GM18951 (cell line): ENCODE results near the gene GPBAR1.

Source experiments
- POLR2A ChIP-seq: IDR thresholded peaks from 4 replicates; pipeline ENCODE4 v1.6.1; 2011; ENCODE audit warnings: mild to moderate bottlenecking; ENCODE audit not compliant: insufficient read length, insufficient read depth; ENCODE audit errors: extremely low read depth
- in situ Hi-C: fragments of 300-500 bp; cut with MboI; formaldehyde crosslinking; loops from one replicate; pipeline ENCODE4 v1.12.0; 2022; ENCODE audit warnings: low sequenced_read_pairs, mixed read lengths, inconsistent platforms; ENCODE audit not compliant: unreplicated experiment

The GPBAR1 gene

DNA sequence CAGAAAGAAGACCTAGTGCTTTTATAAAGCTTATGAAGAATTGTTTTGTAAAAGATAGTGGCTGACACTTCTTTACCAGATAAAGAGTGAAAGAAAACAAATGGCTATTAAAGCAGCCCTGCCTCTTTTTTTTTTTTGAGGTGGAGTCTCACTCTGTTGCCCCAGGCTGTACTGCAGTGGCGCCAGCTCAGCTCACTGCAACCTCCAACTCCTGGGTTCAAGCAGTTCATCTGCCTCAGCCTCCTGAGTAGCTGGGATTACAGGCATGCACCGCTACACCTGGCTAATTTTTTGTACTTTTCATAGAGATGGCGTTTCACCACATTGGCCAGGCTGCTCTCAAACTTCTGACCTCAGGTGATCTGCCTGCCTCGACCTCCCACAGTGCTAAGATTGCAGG lies 31.0 kb upstream of the GPBAR1 start:
- no peak for TF ChIP-seq POLR2A
- in situ Hi-C loops: no loop called here

DNA sequence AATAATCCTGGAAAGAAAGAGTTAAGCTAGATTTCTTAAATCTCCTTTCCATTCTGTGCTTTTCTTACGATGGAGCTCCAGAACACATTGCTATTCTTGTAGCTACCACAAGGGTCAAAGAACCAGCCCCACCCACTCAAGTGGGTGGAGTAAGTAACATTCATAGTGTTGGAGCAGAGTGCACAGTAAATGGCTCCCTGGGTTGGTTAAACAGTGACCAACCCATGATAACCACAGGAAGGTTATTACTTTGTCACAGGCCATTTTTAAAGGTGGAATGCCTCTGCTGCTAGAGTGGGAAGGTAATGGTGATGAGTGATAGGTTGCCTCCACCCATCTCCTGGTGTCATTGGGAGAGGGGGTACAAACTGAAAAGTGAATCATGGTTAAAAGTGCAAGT lies 29.9 kb upstream of the GPBAR1 start:
- in situ Hi-C loops: no loop called here
- TF ChIP-seq POLR2A: no peak

DNA sequence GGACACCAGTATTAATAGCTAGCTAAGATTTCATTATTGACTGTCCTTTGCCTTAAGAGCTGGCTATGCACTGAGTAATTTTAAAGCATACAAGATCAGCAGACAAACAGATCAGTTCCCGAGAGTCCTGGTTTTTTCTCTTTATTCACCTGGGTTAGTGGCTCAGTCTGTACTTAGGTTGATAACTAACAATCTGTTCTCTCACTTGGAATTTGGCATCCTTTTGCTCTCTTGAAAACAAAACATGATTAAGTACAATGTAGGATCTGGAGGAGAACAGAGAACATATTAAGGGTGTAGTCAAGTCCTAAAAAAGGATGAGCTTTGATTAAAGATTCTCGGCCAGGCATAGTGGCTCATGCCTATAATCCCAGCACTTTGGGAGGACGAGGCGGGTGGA lies 27.3 kb upstream of the GPBAR1 start:
- no peak for TF ChIP-seq POLR2A
- in situ Hi-C loops: no loop called here

- no peak for TF ChIP-seq POLR2A
- in situ Hi-C loops: no loop called here
These were observed 26.3 kb upstream of the GPBAR1 start for GRCh38 chr2:218234521-218234920.

DNA sequence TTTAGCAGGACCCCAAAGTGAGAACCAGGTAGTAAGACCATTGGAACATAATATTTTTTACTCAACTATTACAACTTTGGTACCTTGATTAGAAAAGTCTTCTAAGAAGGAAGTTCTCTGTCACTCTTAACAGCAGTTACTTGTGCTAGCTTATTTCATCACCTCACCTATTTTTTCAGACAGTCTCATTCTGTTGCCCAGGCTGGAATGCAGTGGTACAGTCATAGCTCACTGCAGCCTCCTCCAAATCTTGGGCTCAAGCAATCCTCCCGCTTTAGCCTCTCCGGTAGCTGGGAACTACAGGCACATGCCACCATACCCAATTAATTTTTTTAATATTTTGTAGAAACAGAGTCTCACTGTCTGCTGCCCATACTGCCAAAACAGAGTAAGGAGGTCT lies 25.8 kb upstream of the GPBAR1 start:
- no peak for TF ChIP-seq POLR2A
- in situ Hi-C loops: no loop called here

DNA sequence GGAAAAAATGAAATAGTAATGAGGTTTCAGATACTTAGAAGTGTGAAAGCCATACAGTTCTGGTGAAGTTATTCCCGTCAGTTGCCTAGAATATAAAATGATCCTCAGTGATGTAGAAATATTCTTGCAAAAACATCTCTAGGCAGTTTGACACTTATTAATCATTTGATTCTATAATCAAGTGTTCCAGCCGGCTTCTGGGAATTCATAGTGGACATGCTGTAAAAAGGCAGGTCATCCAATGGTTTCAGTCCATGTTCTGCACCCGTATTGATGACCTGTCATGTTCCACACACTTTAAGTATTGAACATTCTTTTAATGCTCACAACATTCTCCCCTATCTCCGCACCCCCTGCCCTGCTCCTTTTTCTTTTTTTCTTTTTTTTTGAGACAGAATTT lies 24.0 kb upstream of the GPBAR1 start:
- TF ChIP-seq POLR2A: no peak
- in situ Hi-C loops: no loop called here

DNA sequence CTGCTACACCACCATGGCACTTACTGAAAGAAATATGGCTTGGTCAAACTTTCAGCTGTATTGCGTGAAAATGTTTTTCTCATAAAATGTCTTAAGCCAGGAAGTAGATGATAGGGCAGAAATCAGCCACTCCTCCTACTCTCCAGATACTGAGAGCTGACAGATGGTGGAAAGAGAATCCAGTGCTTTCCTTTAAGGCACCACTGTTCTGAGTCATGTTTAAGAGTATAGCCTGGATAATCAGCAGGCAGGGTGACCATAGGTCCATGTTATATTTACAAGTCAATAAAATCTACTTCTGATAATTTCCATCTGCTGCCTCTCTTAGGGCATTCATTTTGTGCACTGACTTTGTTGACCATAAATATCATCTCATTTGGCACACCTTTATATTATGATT lies 21.9 kb upstream of the GPBAR1 start:
- no peak for TF ChIP-seq POLR2A
- in situ Hi-C loops: no loop called here

- TF ChIP-seq POLR2A: no peak
- in situ Hi-C loops: no loop called here
These were observed 16.6 kb upstream of the GPBAR1 start for GRCh38 chr2:218244204-218244603.

DNA sequence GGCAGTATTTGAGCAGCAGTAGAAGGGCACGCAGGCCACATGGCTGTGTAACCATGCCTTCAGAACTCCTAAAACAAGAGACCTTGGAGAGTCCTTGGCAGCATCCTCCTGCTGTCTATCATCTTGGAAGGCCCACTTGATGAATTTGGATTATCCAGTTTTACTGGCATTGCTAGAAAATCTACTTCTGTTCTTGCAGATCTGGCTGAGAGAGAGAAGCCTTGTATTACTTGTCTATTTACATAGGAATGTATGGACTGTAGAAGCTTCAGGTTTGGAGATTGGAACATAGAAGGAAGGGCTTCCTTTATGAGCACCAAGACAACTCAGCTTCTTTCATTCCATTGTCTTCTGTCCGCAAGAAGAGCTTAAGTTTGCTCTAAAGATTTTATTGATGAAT lies 16.1 kb upstream of the GPBAR1 start:
- TF ChIP-seq POLR2A: no peak
- in situ Hi-C loops: no loop called here

DNA sequence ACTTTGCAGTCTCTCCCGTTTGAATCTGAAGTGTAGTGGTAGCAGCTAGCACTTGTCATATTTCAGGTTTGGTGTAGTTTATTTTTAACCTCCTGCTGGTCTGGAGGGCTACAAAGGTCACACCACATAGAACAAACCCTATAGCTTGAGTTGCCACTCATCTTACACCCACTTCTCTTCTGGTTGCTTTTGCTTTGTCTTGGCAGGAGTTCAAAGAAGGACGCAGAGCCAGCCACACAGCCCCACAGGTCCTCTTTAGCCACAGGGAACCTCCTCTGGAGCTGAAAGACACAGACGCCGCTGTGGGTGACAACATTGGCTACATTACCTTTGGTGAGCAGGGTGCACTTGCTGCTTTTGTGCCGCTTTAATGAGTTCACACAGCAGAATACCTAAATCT lies 15.6 kb upstream of the GPBAR1 start:
- no peak for TF ChIP-seq POLR2A
- in situ Hi-C loops: no loop called here

DNA sequence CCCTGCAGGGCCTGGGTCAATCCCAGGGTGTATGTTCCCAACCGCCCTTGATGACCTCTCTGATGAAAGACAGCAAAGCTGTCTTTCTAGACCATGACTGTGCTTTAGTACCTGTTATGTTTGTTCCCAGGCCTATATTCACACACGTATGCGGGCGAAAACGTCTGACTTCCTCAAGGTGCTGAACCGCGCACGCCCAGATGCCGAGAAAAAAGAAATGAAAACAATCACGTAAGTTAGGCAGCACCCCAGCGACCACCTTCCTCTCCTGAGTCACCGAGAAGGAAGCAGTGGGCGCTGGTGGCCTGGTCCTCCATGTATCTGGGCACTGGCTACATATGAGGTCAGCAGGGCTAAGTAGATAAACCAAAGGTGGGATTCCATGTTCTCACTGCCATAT lies 11.1 kb upstream of the GPBAR1 start:
- TF ChIP-seq POLR2A: no peak
- in situ Hi-C loops: no loop called here

DNA sequence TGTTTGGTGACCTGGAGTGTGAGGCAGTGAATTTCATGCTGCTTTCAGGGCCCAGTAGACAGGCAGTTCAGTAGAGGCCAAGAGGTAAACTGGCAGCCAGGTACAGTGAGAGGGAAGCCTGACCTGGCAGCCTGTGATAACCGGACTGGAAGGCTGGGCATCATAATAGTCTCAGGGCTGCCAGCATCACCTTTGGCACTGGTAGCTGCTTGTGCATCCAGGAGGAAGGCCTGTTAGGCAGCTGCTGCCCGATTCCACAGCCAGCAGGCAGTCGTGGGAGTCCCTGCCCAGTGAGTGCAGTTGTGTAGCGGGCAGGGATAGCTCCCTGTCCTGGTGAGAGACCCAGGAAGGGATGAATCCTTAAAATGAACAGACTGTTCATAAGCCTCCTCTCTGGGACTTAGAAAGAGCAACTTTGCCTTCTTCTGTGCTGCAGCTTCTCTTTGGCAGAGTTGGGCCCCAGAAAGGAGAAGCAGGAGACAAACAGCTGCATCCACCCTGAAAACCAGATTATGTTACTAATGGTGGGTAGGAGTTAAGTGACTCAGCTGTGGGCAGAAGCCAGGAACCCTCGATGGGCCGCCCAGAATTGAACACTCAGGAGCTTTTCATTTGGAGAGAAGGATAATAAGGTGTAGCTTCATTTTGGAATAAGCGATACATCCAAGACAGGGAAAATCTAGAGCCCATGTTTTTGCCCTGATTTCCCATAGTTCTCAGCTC lies 8.1 kb upstream of the GPBAR1 start:
- no peak for TF ChIP-seq POLR2A
- in situ Hi-C loops: no loop called here

DNA sequence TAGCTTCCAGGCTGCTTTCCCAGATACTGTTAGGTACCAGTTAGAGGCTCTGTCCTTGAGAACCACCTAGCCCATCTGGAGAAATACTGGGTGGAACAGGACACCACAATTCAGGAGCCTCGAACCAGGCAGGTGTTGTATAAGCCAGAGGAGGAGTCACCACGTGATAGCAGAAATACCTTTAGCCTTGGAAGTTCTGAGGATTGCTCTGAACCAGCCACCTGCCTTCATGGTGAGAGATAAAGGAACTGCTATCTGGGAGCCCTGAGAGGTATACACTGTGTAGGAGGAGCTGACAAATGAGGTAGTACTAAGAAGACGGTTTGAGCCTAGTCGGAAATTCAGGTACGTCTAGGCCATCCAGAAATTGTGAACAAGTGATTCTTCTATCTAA lies 7.6 kb upstream of the GPBAR1 start:
- in situ Hi-C loops: no loop called here

DNA sequence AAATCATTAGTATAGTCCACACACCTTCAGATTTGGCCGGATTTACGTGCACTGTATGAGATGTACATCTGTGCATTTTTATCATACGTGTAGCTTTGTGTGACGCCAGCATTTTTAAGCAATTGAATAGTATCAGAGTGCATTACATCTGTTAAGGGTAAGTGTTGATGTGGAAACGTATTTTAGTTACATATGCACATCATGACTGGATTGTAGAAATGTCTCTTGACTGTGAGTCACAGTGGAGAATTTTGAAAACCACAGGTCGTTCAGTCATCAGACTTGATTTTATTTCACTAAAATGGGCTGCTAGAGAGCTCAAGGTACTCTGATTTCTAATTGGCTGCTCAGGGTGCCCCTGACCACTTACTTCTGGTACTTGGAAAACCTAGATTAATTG lies 5.4 kb upstream of the GPBAR1 start:
- in situ Hi-C loops: no loop called here
- TF ChIP-seq POLR2A: no peak

More for the DNA sequence above, 7.6 kb upstream of the GPBAR1 start:
- TF ChIP-seq POLR2A: no peak
